ENCODE results near the gene CDH12.
"Not testable (repeated sequence)": the region's sequence is repeated elsewhere in the genome, so short reads cannot be mapped to it uniquely, and the experiment has no call there.

Gene CDH12

GRCh38 chr5:22541037-22541436, 312.1 kb downstream of the CDH12 start:
- TF ChIP-seq POLR2A (IDR thresholded peaks at IDR 0.05; ENCODE audit: low read length) (no peak), GATA1 (IDR thresholded peaks at IDR 0.05; ENCODE audit: low read depth, low read length) (no peak)
- DNase-seq: no peak

- TF ChIP-seq POLR2A (IDR thresholded peaks at IDR 0.05; ENCODE audit: low read length) (no peak), GATA1 (IDR thresholded peaks at IDR 0.05; ENCODE audit: low read depth, low read length) (no peak)
- DNase-seq: no peak
These were observed 313.4 kb downstream of the CDH12 start for GRCh38 chr5:22539762-22540161.

DNA sequence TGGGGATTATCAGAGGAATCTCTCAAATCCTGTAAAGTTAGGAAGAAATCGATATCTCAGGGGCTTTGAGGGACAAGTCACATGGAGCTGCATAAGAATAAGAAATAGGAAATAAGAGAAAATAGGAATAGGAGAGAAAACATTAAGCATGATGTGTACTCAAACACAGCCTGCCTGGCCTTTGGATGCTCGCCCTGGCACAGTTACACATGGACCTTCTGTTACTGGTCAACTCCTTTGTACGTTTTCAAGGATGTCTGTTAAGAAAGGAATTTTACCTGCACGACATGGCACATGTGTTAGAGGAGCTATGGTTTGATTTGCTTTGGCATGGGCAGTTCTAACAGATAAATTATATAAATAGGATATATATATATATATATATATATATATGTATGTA, 321.2 kb downstream of the CDH12 start:
- no peak for DNase-seq
- TF ChIP-seq GATA1 (IDR thresholded peaks at IDR 0.05; ENCODE audit: low read depth, low read length) (no peak), POLR2A (IDR thresholded peaks at IDR 0.05; ENCODE audit: low read length) (no peak)

- TF ChIP-seq GATA1 (IDR thresholded peaks at IDR 0.05; ENCODE audit: low read depth, low read length): no peak
- TF ChIP-seq POLR2A (IDR thresholded peaks at IDR 0.05; ENCODE audit: low read length): no peak
- no peak for DNase-seq
These were observed 331.6 kb downstream of the CDH12 start for GRCh38 chr5:22521521-22521920.

- not testable (repeated sequence) for DNase-seq
These were observed 336.6 kb downstream of the CDH12 start for GRCh38 chr5:22516497-22516896.

GRCh38 chr5:22514231-22514630, 338.9 kb downstream of the CDH12 start:
- no peak for DNase-seq
- no peak for TF ChIP-seq POLR2A (IDR thresholded peaks at IDR 0.05; ENCODE audit: low read length)
- TF ChIP-seq GATA1 (IDR thresholded peaks at IDR 0.05; ENCODE audit: low read depth, low read length): no peak

- no peak for DNase-seq
- TF ChIP-seq GATA1 (IDR thresholded peaks at IDR 0.05; ENCODE audit: low read depth, low read length): no peak
- TF ChIP-seq POLR2A (IDR thresholded peaks at IDR 0.05; ENCODE audit: low read length): no peak
These were observed 347.3 kb downstream of the CDH12 start for GRCh38 chr5:22505891-22506290.

GRCh38 chr5:22504411-22504810, 348.7 kb downstream of the CDH12 start:
- TF ChIP-seq GATA1 (IDR thresholded peaks at IDR 0.05; ENCODE audit: low read depth, low read length): no peak
- no peak for TF ChIP-seq POLR2A (IDR thresholded peaks at IDR 0.05; ENCODE audit: low read length)
- DNase-seq: no peak

DNA sequence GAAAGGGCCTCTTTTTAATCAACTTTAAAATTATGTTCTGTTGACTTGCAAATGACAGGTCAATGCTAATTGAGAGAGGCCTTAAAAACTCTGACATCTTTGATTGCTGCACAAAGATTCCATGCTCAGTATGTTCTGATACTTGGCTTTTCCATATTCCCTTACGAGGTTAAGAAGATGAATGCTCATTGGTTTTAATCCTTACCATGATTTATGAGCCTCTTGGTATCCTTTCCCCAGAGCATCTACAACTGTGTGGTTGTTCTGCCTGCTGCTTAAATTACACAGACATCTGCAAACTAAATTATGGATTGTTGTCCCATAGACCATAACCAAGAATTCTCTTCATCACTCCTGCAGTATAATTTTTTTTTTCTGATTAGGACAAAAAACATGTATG, 352.6 kb downstream of the CDH12 start:
- DNase-seq: no peak
- TF ChIP-seq GATA1 (IDR thresholded peaks at IDR 0.05; ENCODE audit: low read depth, low read length) (no peak), POLR2A (IDR thresholded peaks at IDR 0.05; ENCODE audit: low read length) (no peak)

DNA sequence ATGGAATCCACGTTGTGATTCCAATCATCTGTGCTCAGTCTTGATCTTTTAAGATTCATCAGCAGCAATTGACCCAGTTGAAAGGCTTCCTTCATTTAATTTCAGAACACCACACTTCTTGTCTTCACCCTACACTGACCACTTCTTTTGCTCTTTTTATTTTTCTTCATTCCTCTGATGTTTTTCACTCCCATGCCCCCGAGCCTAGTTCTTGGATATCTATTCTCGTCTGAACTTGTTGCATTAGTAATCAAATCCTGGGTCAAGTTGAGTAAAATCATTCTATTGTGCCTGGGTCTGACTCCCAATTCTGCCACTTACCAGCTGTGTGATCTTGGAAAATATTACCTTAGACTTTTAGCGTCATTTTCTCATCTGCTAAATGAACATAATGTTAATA, 356.5 kb downstream of the CDH12 start:
- TF ChIP-seq POLR2A (IDR thresholded peaks at IDR 0.05; ENCODE audit: low read length) (no peak), GATA1 (IDR thresholded peaks at IDR 0.05; ENCODE audit: low read depth, low read length) (no peak)
- DNase-seq: no peak

DNA sequence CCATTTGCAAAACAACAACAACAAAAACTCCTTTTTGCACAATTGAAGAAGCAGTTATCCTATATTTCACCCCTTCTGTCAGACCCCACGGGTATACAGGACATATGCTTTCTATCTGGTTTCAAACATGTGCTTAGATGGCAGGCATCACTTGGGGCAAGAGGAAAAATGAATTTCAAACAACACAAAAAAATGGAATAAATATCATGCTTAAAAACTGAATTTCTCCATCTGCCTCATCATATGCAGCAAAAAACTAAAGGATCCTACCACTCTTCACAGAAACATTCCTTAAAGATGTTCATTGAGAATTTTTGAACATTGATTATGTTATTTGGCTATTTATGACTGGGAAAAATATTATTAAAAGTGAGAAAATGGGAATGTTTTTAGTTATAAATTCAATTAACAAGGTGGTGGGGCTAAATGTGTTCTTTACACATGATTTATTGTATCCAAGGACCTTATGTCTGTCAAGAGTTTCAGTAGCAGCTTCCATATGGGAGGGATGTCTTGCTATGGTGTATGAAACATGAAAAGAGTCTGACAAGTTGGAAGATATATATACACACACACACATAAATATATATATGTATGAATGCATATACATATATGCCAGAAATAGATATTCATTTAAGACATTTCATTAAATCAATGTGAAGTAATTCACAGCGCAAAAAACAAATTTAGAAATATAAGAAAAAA, 358.0 kb downstream of the CDH12 start:
- DNase-seq: no peak
- TF ChIP-seq POLR2A (IDR thresholded peaks at IDR 0.05; ENCODE audit: low read length): no peak
- no peak for TF ChIP-seq GATA1 (IDR thresholded peaks at IDR 0.05; ENCODE audit: low read depth, low read length)

DNA sequence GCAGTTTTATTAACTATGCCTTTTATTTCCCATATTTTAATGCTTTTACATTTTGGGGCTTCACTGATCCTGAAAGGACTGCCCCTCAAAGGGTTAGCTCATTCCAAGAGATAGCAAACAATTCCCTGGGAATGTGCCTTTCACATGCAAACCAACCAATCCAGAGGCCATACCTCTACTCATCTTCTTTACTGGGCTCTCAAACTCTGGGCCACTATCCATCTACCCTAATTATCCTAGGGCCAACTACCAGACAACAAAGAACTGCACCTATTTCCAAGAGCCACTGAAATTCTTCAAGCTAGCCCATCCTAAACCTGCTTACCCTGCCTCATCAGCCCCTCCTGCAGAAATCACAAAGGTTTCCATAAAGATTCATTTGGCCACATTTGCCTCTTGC, 364.7 kb downstream of the CDH12 start:
- TF ChIP-seq POLR2A (IDR thresholded peaks at IDR 0.05; ENCODE audit: low read length): no peak
- TF ChIP-seq GATA1 (IDR thresholded peaks at IDR 0.05; ENCODE audit: low read depth, low read length): no peak
- no peak for DNase-seq

GRCh38 chr5:22480305-22480704, 372.8 kb downstream of the CDH12 start:
- DNase-seq: no peak
- TF ChIP-seq GATA1 (IDR thresholded peaks at IDR 0.05; ENCODE audit: low read depth, low read length) (no peak), POLR2A (IDR thresholded peaks at IDR 0.05; ENCODE audit: low read length) (no peak)

GRCh38 chr5:22473886-22474285, 379.3 kb downstream of the CDH12 start:
- TF ChIP-seq GATA1 (IDR thresholded peaks at IDR 0.05; ENCODE audit: low read depth, low read length) (no peak), POLR2A (IDR thresholded peaks at IDR 0.05; ENCODE audit: low read length) (no peak)
- DNase-seq: no peak

GRCh38 chr5:22471154-22471553, 382.0 kb downstream of the CDH12 start:
- no peak for DNase-seq
- no peak for TF ChIP-seq POLR2A (IDR thresholded peaks at IDR 0.05; ENCODE audit: low read length)
- no peak for TF ChIP-seq GATA1 (IDR thresholded peaks at IDR 0.05; ENCODE audit: low read depth, low read length)

GRCh38 chr5:22470408-22470807, 382.7 kb downstream of the CDH12 start:
- TF ChIP-seq POLR2A (IDR thresholded peaks at IDR 0.05; ENCODE audit: low read length) (no peak), GATA1 (IDR thresholded peaks at IDR 0.05; ENCODE audit: low read depth, low read length) (no peak)

More at GRCh38 chr5:22470408-22470807, 382.7 kb downstream of the CDH12 start:
- DNase-seq: no peak

Data from erythroblast (primary cell).